Activated T-cell treated with anti-CD3 and anti-CD28 coated beads, Interleukin-2, amount 50 U/mL, for 72 hours (primary cell): ENCODE data around the gene ZNF205. TPM values are rescaled to one million over a fixed set of nuclear protein-coding genes. Genes with fewer than 3 reads are reported as not detected.

Experiments
- ATAC-seq, 2 donors: fragments of 150-1000 bp; cut with Tn5 transposase; replicated peaks in 1 of 2; 2 replicates each; pipeline ENCODE4 v1.10.0; 2021; ENCODE audit warnings: moderate library complexity in 2 of 2, mild to moderate bottlenecking in 1 of 2
- DNase-seq, 2 donors: peaks; one replicate each; pipeline ENCODE4 v3.0.0; 2021 to 2022; ENCODE audit warnings: mixed read lengths in 1 of 2
- H3K27ac Mint-ChIP-seq: one replicate; pipeline ENCODE4 v1.8.0; 2022; ENCODE audit warnings: mild to moderate bottlenecking, moderate library complexity, mixed read lengths
- H3K27me3 Mint-ChIP-seq: one replicate; pipeline ENCODE4 v1.8.0; 2022; ENCODE audit warnings: low read depth, mixed read lengths
- H3K36me3 Mint-ChIP-seq, 2 donors: one replicate each; pipeline ENCODE4 v1.8.0; 2022; ENCODE audit warnings: mixed read lengths in 2 of 2, mild to moderate bottlenecking in 1 of 2; ENCODE audit not compliant: insufficient read depth in 2 of 2
- H3K4me1 Mint-ChIP-seq: one replicate; pipeline ENCODE4 v1.8.0; 2022; ENCODE audit warnings: low read depth, mixed read lengths
- H3K4me3 Mint-ChIP-seq, 2 donors: one replicate each; pipeline ENCODE4 v1.8.0; 2022; ENCODE audit warnings: mild to moderate bottlenecking in 2 of 2, mixed read lengths in 2 of 2, moderate library complexity in 2 of 2
- H3K9me3 Mint-ChIP-seq, 2 donors: one replicate each; pipeline ENCODE4 v1.8.0; 2022; ENCODE audit warnings: mixed read lengths in 2 of 2
- total RNA-seq, 2 donors: library from RNA; stranded (reverse); gene quantifications; one replicate each; pipeline ENCODE4 v1.2.3, GENCODE V29; 2022

Gene ZNF205
- total RNA-seq, 2 donors from 2014 or later: 0.12 to 0.28 TPM

- peak overlapping the region in 1 of 2 donors; percentile 35 for H3K4me3 Mint-ChIP-seq
- no peak overlapping the region for H3K27ac Mint-ChIP-seq
- DNase-seq (no peak), ATAC-seq (no peak)
- H3K36me3 Mint-ChIP-seq: no peaks in the 10 kb centered on the region
- peaks cover 45% of the 10 kb centered on the region for H3K4me1 Mint-ChIP-seq
- no peaks in the 10 kb centered on the region for H3K27me3 Mint-ChIP-seq
- no peaks in the 10 kb centered on the region for H3K9me3 Mint-ChIP-seq
Measured at GRCh38 chr16:3099395-3099731, 13.0 kb upstream of the ZNF205 start.

- Mint-ChIP-seq H3K27me3 (no peaks in the 10 kb centered on the region), H3K27ac (no peak overlapping the region), H3K9me3 (no peaks in the 10 kb centered on the region), H3K36me3 (no peaks in the 10 kb centered on the region), H3K4me1 (peaks cover 39% of the 10 kb centered on the region), H3K4me3 (peak overlapping the region; percentile 75 to 83)
- ATAC-seq (peak; percentile 88 to 90), DNase-seq (peak; percentile 94 to 95)
Measured at GRCh38 chr16:3099732-3100499, 12.5 kb upstream of the ZNF205 start.

- Mint-ChIP-seq H3K4me3 (peak overlapping the region; percentile 57 to 88), H3K36me3 (no peaks in the 10 kb centered on the region), H3K9me3 (no peaks in the 10 kb centered on the region), H3K4me1 (peaks cover 34% of the 10 kb centered on the region), H3K27me3 (no peaks in the 10 kb centered on the region), H3K27ac (peak overlapping the region; percentile 51)
- ATAC-seq (peak in 1 of 2 donors; percentile 23), DNase-seq (peak; percentile 60 to 67)
Measured at GRCh38 chr16:3101018-3101840, 11.2 kb upstream of the ZNF205 start.

- peaks cover 37% of the 10 kb centered on the region for H3K4me1 Mint-ChIP-seq
- H3K27ac Mint-ChIP-seq: peak overlapping the region; percentile 63
- no peaks in the 10 kb centered on the region for H3K36me3 Mint-ChIP-seq
- no peaks in the 10 kb centered on the region for H3K27me3 Mint-ChIP-seq
- no peaks in the 10 kb centered on the region for H3K9me3 Mint-ChIP-seq
- H3K4me3 Mint-ChIP-seq: peak overlapping the region; percentile 78 to 88
- no peak for ATAC-seq
- no peak for DNase-seq
Measured at GRCh38 chr16:3101841-3102470, 10.4 kb upstream of the ZNF205 start.

GRCh38 chr16:3106205-3106928, 6.0 kb upstream of the ZNF205 start:
- H3K27me3 Mint-ChIP-seq: no peaks in the 10 kb centered on the region
- H3K9me3 Mint-ChIP-seq: no peaks in the 10 kb centered on the region
- H3K4me3 Mint-ChIP-seq: peak overlapping the region; percentile 87 to 92
- H3K4me1 Mint-ChIP-seq: peaks cover 29% of the 10 kb centered on the region
- DNase-seq (peak; percentile 93 to 94), ATAC-seq (peak; percentile 94)
- no peaks in the 10 kb centered on the region for H3K36me3 Mint-ChIP-seq
- peak overlapping the region; percentile 97 for H3K27ac Mint-ChIP-seq

- Mint-ChIP-seq H3K27ac (no peak overlapping the region), H3K4me1 (no peaks in the 10 kb centered on the region), H3K9me3 (no peaks in the 10 kb centered on the region), H3K27me3 (no peaks in the 10 kb centered on the region), H3K4me3 (no peak overlapping the region), H3K36me3 (no peaks in the 10 kb centered on the region)
- ATAC-seq (no peak), DNase-seq (no peak)
Measured at GRCh38 chr16:3112881-3113574, 642 bp downstream of the ZNF205 start.

GRCh38 chr16:3113765-3114479, 1.5 kb downstream of the ZNF205 start:
- Mint-ChIP-seq H3K4me3 (no peak overlapping the region), H3K27me3 (no peaks in the 10 kb centered on the region), H3K36me3 (no peaks in the 10 kb centered on the region), H3K4me1 (no peaks in the 10 kb centered on the region), H3K9me3 (no peaks in the 10 kb centered on the region), H3K27ac (no peak overlapping the region)
- no peak for ATAC-seq
- DNase-seq: no peak

- Mint-ChIP-seq H3K9me3 (no peaks in the 10 kb centered on the region), H3K4me3 (no peak overlapping the region), H3K27ac (no peak overlapping the region), H3K36me3 (no peaks in the 10 kb centered on the region), H3K4me1 (no peaks in the 10 kb centered on the region), H3K27me3 (no peaks in the 10 kb centered on the region)
- ATAC-seq (no peak), DNase-seq (no peak)
Measured at GRCh38 chr16:3115003-3115402, 2.6 kb downstream of the ZNF205 start.

GRCh38 chr16:3115561-3115960, 3.2 kb downstream of the ZNF205 start:
- Mint-ChIP-seq H3K4me1 (no peaks in the 10 kb centered on the region), H3K36me3 (no peaks in the 10 kb centered on the region), H3K27ac (no peak overlapping the region), H3K4me3 (no peak overlapping the region), H3K9me3 (no peaks in the 10 kb centered on the region), H3K27me3 (no peaks in the 10 kb centered on the region)
- no peak for ATAC-seq
- DNase-seq: no peak

- peaks cover 5% of the 10 kb centered on the region for H3K4me1 Mint-ChIP-seq
- DNase-seq: no peak
- no peak overlapping the region for H3K27ac Mint-ChIP-seq
- H3K27me3 Mint-ChIP-seq: no peaks in the 10 kb centered on the region
- no peaks in the 10 kb centered on the region for H3K9me3 Mint-ChIP-seq
- H3K36me3 Mint-ChIP-seq: no peaks in the 10 kb centered on the region
- ATAC-seq: no peak
- no peak overlapping the region for H3K4me3 Mint-ChIP-seq
Measured at GRCh38 chr16:3118204-3118790, 5.9 kb downstream of the ZNF205 start.

- Mint-ChIP-seq H3K27me3 (no peaks in the 10 kb centered on the region), H3K4me3 (no peak overlapping the region), H3K9me3 (no peaks in the 10 kb centered on the region), H3K27ac (no peak overlapping the region), H3K4me1 (peaks cover 11% of the 10 kb centered on the region), H3K36me3 (no peaks in the 10 kb centered on the region)
- DNase-seq (no peak), ATAC-seq (no peak)
Measured at GRCh38 chr16:3118846-3119245, 6.5 kb downstream of the ZNF205 start.

- no peak for DNase-seq
- ATAC-seq: no peak
- no peak overlapping the region for H3K27ac Mint-ChIP-seq
- no peak overlapping the region for H3K4me3 Mint-ChIP-seq
- H3K27me3 Mint-ChIP-seq: no peaks in the 10 kb centered on the region
- no peaks in the 10 kb centered on the region for H3K9me3 Mint-ChIP-seq
- peaks cover 11% of the 10 kb centered on the region for H3K4me1 Mint-ChIP-seq
- H3K36me3 Mint-ChIP-seq: no peaks in the 10 kb centered on the region
Measured at GRCh38 chr16:3119286-3119685, 6.9 kb downstream of the ZNF205 start.
